Measurements from ENCODE around the gene RHO. TPM values are rescaled to one million over a fixed set of nuclear protein-coding genes. Genes with fewer than 3 reads are reported as not detected.

RHO gene
- total RNA-seq, 3 donors from 2014 or later (not counting 1 experiment from before 2014, with no cell fraction given), result not detected

DNA sequence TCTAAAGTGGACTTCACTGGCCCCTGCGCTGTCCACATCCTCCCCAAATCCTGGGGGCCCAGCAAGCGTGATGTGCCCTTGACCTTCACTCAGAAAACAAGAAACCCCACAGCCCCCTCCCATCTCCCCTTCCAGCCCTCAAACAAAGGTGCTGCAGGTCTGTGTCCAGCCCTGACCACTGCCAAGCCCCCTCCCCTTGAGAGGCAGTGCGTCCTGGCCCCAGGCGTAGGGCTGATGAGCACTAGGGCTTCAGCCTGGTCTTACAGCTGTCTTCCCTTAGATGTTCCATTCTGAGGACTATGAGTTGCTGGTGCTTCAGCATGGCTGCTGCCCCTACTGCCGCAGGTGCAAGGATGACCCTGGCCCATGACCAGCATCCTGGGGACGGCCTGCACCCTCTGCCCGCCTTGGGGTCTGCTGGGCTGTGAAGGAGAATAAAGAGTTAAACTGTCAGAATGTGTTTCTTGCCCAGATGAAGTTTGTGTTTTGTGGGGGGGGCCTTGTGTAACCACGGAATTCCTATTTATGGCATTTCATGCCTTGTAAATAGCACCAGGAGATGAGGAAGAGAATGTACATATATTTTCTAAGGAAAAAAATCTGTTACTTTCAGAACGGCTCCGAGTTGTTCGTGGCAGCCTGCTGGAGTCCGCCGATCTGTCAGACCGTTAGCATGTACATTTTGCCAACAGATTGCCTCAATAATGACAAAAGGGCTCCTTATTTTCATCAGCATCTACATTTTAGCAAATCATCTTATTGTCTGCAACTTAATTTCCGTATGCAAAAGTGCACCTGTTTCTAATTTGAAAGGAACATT lies 8.3 kb upstream of the RHO start:
- ATAC-seq (no peak), DNase-seq (no peak)
- H3K27ac ChIP-seq (ENCODE audit: low read length), result no peak overlapping the region
- Mint-ChIP-seq H3K27ac (no peak overlapping the region), H3K9me3 (no peaks in the 10 kb centered on the region), H3K4me3 (no peak overlapping the region), H3K27me3 (ENCODE audit: low read depth in 2 of 2) (no peaks in the 10 kb centered on the region), H3K4me1 (peaks cover 0 to 4% of the 10 kb centered on the region in 2 donors), H3K36me3 (no peaks in the 10 kb centered on the region)
- H3K27me3 ChIP-seq (ENCODE audit: control insufficient read depth, insufficient read depth, low read length), result no peaks in the 10 kb centered on the region
- H3K4me3 ChIP-seq (ENCODE audit: low read length), result no peak overlapping the region
- intact Hi-C loops (cut with micrococcal nuclease), result no loop called here
- 93% methylated on average over 15 of the region's 15 CpGs for WGBS (ENCODE audit: insufficient coverage)
- no peaks in the 10 kb centered on the region for H3K9me3 ChIP-seq (ENCODE audit: control insufficient read depth, insufficient read depth, low read length)
- TF ChIP-seq, protein P1, sequence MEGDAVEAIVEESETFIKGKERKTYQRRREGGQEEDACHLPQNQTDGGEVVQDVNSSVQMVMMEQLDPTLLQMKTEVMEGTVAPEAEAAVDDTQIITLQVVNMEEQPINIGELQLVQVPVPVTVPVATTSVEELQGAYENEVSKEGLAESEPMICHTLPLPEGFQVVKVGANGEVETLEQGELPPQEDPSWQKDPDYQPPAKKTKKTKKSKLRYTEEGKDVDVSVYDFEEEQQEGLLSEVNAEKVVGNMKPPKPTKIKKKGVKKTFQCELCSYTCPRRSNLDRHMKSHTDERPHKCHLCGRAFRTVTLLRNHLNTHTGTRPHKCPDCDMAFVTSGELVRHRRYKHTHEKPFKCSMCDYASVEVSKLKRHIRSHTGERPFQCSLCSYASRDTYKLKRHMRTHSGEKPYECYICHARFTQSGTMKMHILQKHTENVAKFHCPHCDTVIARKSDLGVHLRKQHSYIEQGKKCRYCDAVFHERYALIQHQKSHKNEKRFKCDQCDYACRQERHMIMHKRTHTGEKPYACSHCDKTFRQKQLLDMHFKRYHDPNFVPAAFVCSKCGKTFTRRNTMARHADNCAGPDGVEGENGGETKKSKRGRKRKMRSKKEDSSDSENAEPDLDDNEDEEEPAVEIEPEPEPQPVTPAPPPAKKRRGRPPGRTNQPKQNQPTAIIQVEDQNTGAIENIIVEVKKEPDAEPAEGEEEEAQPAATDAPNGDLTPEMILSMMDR (IDR thresholded peaks at IDR 0.05), result no peak
- no peaks in the 10 kb centered on the region for H3K36me3 ChIP-seq (ENCODE audit: control insufficient read depth, insufficient read depth, low read length)
- H3K4me1 ChIP-seq (ENCODE audit: control insufficient read depth, insufficient read depth, low read length), result no peaks in the 10 kb centered on the region

DNA sequence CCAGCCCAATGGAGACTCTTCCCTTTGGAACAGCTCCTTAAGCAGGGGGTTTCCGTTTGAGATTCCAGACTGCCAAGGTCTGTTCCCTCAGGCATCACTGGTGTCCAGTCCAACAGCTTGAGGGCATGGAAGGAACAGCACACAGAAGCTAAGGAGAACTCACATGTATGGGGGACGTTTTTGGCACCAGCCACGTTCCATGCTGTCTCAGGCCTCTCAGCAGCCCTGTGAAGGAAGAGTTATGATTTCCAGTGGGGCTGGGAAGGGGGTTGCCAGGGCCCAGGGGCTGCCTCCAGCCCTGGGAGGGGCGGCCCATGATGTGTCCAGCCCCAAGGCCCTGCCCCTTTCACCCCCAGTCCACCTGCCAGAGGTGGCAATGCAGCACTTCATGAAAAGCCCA lies 7.5 kb upstream of the RHO start:
- Histone ChIP-seq H3K36me3 (ENCODE audit: control insufficient read depth, insufficient read depth, low read length) (no peaks in the 10 kb centered on the region), H3K9me3 (ENCODE audit: control insufficient read depth, insufficient read depth, low read length) (no peaks in the 10 kb centered on the region), H3K4me1 (ENCODE audit: control insufficient read depth, insufficient read depth, low read length) (peaks cover 7% of the 10 kb centered on the region), H3K27me3 (ENCODE audit: control insufficient read depth, insufficient read depth, low read length) (no peaks in the 10 kb centered on the region), H3K27ac (ENCODE audit: low read length) (no peak overlapping the region), H3K4me3 (ENCODE audit: low read length) (no peak overlapping the region)
- no peaks in the 10 kb centered on the region for H3K27me3 Mint-ChIP-seq (ENCODE audit: low read depth in 2 of 2)
- H3K4me1 Mint-ChIP-seq, result peaks cover 0 to 4% of the 10 kb centered on the region in 2 donors
- intact Hi-C loops (cut with micrococcal nuclease), result no loop called here
- no peak for DNase-seq
- H3K4me3 Mint-ChIP-seq, result no peak overlapping the region
- H3K27ac Mint-ChIP-seq, result no peak overlapping the region
- ATAC-seq, result no peak
- TF ChIP-seq, protein P1 (IDR thresholded peaks at IDR 0.05), result no peak
- H3K36me3 Mint-ChIP-seq, result no peaks in the 10 kb centered on the region
- no peaks in the 10 kb centered on the region for H3K9me3 Mint-ChIP-seq
- WGBS (ENCODE audit: insufficient coverage), result 88% methylated on average over 4 of the region's 4 CpGs

DNA sequence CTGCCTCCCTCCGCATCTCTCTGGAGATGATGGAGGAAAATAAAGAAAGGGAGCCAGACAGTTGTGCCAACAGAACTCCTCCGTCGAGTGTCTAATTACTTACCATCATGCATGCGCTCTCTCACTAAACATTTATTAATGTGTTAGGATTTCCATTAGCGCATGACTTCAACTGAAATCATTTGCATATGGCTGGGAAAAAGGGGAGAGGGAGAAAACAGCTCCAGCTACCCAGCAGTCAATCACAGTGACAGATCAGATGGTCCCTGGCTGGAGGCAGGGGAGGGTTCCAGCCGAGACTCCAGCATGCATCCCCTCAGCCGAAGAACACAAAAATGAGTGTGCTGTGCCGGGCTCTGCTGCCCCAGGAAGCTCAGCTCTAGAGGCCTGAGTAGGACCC lies 6.8 kb upstream of the RHO start:
- Histone ChIP-seq H3K9me3 (ENCODE audit: control insufficient read depth, insufficient read depth, low read length) (no peaks in the 10 kb centered on the region), H3K27me3 (ENCODE audit: control insufficient read depth, insufficient read depth, low read length) (no peaks in the 10 kb centered on the region), H3K36me3 (ENCODE audit: control insufficient read depth, insufficient read depth, low read length) (no peaks in the 10 kb centered on the region), H3K4me3 (ENCODE audit: low read length) (no peak overlapping the region), H3K4me1 (ENCODE audit: control insufficient read depth, insufficient read depth, low read length) (peaks cover 12% of the 10 kb centered on the region), H3K27ac (ENCODE audit: low read length) (no peak overlapping the region)
- no peak overlapping the region for H3K4me3 Mint-ChIP-seq
- ATAC-seq (no peak), DNase-seq (no peak)
- peaks cover 0 to 4% of the 10 kb centered on the region in 2 donors for H3K4me1 Mint-ChIP-seq
- H3K27ac Mint-ChIP-seq, result no peak overlapping the region
- no peaks in the 10 kb centered on the region for H3K36me3 Mint-ChIP-seq
- TF ChIP-seq, protein P1 (IDR thresholded peaks at IDR 0.05), result no peak
- intact Hi-C loops (cut with micrococcal nuclease), result no loop called here
- WGBS (ENCODE audit: insufficient coverage), result 91% methylated on average over 6 of the region's 8 CpGs
- H3K9me3 Mint-ChIP-seq, result no peaks in the 10 kb centered on the region
- H3K27me3 Mint-ChIP-seq (ENCODE audit: low read depth in 2 of 2), result no peaks in the 10 kb centered on the region

DNA sequence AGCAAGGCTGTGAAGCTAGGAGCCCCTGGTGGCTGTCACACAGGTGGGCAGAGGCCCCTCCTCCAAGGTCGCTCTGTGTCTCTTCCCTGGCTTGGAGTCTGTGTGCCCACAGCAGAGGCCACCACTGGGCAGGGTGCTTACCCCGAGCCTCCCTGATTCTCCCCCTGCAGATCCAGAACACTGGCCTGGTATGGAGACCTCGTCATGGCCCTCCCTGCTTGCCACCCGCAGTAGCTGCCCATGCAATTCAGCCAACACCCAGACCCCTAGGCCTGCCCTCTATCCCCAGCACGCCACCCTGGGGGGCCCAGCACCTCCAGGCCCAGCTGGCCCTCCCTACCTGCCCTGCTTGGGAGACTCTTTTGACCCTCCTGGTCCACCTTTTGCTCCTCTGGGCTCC lies 5.5 kb upstream of the RHO start:
- H3K9me3 Mint-ChIP-seq, result no peaks in the 10 kb centered on the region
- H3K27ac Mint-ChIP-seq, result no peak overlapping the region

More for the DNA sequence above, 5.5 kb upstream of the RHO start:
- WGBS (ENCODE audit: insufficient coverage), result 89% methylated on average over 5 of the region's 5 CpGs
- Mint-ChIP-seq H3K4me1 (peaks cover 0 to 4% of the 10 kb centered on the region in 2 donors), H3K36me3 (no peaks in the 10 kb centered on the region), H3K27me3 (ENCODE audit: low read depth in 2 of 2) (no peaks in the 10 kb centered on the region), H3K4me3 (no peak overlapping the region)
- no peak overlapping the region for H3K27ac ChIP-seq (ENCODE audit: low read length)
- H3K4me1 ChIP-seq (ENCODE audit: control insufficient read depth, insufficient read depth, low read length), result peaks cover 12% of the 10 kb centered on the region
- intact Hi-C loops (cut with micrococcal nuclease), result no loop called here
- no peak overlapping the region for H3K4me3 ChIP-seq (ENCODE audit: low read length)
- H3K36me3 ChIP-seq (ENCODE audit: control insufficient read depth, insufficient read depth, low read length), result no peaks in the 10 kb centered on the region
- TF ChIP-seq, protein P1 (IDR thresholded peaks at IDR 0.05), result no peak
- ATAC-seq, result no peak
- no peaks in the 10 kb centered on the region for H3K9me3 ChIP-seq (ENCODE audit: control insufficient read depth, insufficient read depth, low read length)
- H3K27me3 ChIP-seq (ENCODE audit: control insufficient read depth, insufficient read depth, low read length), result no peaks in the 10 kb centered on the region
- DNase-seq, result no peak

All from natural killer cell (primary cell).